K562 (cell line): Measurements from ENCODE around the gene FES. TPM values are rescaled to one million over a fixed set of nuclear protein-coding genes. Genes with fewer than 3 reads are reported as not detected.
A peak's percentile ranks its signal among the peaks of the same experiment; 100 is the strongest.

Experiments used
- ATAC-seq: fragments of 200-7000 bp; cut with Tn5 transposase; 3 replicates; pipeline ENCODE4 v1.9.1; 2020; ENCODE audit warnings: moderate library complexity
- BruUV-seq: library from RNA; stranded (reverse); fragments of 400-500 nt; replicated peaks from 2 replicates; lab custom pipeline; 2021; lab: Mats Ljungman, UMichigan
- CTCF ChIA-PET: fragments of 300-600 bp; formaldehyde crosslinking; extraction: SDS; loops from one replicate; lab custom pipeline; 2021; ENCODE audit warnings: low intra/inter-chr PET ratio; lab: Yijun Ruan, JAX
- POLR2A ChIA-PET: fragments of 300-600, 350-650 bp; sonication (Branson Sonifier 250); formaldehyde crosslinking; extraction: SDS; loops from one replicate; lab custom pipeline; 2021; ENCODE audit warnings: antibody characterized with exemption, inconsistent platforms; lab: Yijun Ruan, JAX
- DNase-seq, 4 experiments: peaks; one replicate each; pipeline versions ENCODE4 v3.0.0 to v3.0.0-alpha.2; 2011 to 2018; ENCODE audit warnings: low spot score in 3 of 4, mixed read lengths in 3 of 4; ENCODE audit errors: extremely low read depth in 1 of 4
- FAIRE-seq: peaks from 2 replicates; lab custom pipeline; 2011; peaks lifted over from hg19 to GRCh38; lab: Jason Lieb, UNC
- H2AFZ ChIP-seq: 2 replicates; pipeline ENCODE4 v1.6.0; 2011; ENCODE audit warnings: low read depth, low read length, control low read depth, inconsistent platforms
- H3K27ac ChIP-seq: fragments of 200-600 bp; 3 replicates; pipeline ENCODE4 v1.8.0; 2011; ENCODE audit warnings: low read depth, mild to moderate bottlenecking, control low read depth, inconsistent platforms, low read length, moderate library complexity, mixed read lengths; ENCODE audit errors: extremely low read depth
- H3K27me3 ChIP-seq, 2 experiments: fragments of 300-600 bp in 1 of 2; 2 replicates in 1 of 2; 3 replicates in 1 of 2; pipeline versions ENCODE4 v1.6.0 to v1.8.0; 2011; ENCODE audit warnings: inconsistent platforms in 2 of 2, low read length in 2 of 2, mild to moderate bottlenecking in 1 of 2, mixed read lengths in 1 of 2, moderate library complexity in 1 of 2; ENCODE audit not compliant: control insufficient read depth in 2 of 2, insufficient read depth in 2 of 2
- H3K36me3 ChIP-seq: fragments of 300-600 bp; 3 replicates; pipeline ENCODE4 v1.8.0; 2011; ENCODE audit warnings: mild to moderate bottlenecking, low read length, inconsistent platforms; ENCODE audit not compliant: control insufficient read depth, insufficient read depth
- H3K4me1 ChIP-seq, 2 experiments: fragments of 200-600 bp in 1 of 2; replicated peaks in 1 of 2; 2 replicates in 1 of 2; 3 replicates in 1 of 2; pipeline versions ENCODE4 v1.5.1 to v1.8.0; 2011; ENCODE audit warnings: inconsistent platforms in 2 of 2, low read length in 2 of 2, mild to moderate bottlenecking in 1 of 2, mixed read lengths in 1 of 2, moderate library complexity in 1 of 2; ENCODE audit not compliant: control insufficient read depth in 2 of 2, insufficient read depth in 2 of 2
- H3K4me2 ChIP-seq: 2 replicates; pipeline ENCODE4 v1.6.1; 2011; ENCODE audit warnings: low read length, control low read depth, inconsistent platforms, mixed read lengths; ENCODE audit not compliant: insufficient read depth
- H3K4me3 ChIP-seq: fragments of 200-600 bp; sonication (generic), shearing (Covaris generic); 2 replicates; pipeline ENCODE4 v1.5.1; 2016; ENCODE audit warnings: control low read depth, inconsistent platforms
- H3K79me2 ChIP-seq: fragments of 200-600 bp; 3 replicates; pipeline ENCODE4 v1.8.0; 2011; ENCODE audit warnings: low read length, inconsistent platforms; ENCODE audit not compliant: control insufficient read depth, insufficient read depth
- H3K9ac ChIP-seq, 2 experiments: 2 replicates each; pipeline versions ENCODE4 v1.6.0 to v1.6.1; 2011; ENCODE audit warnings: low read depth in 2 of 2, low read length in 2 of 2, control low read depth in 1 of 2, inconsistent platforms in 1 of 2, mild to moderate bottlenecking in 1 of 2, mixed read lengths in 1 of 2; ENCODE audit not compliant: insufficient read depth in 1 of 2
- H3K9me1 ChIP-seq: one replicate; pipeline ENCODE4 v1.6.0; 2011; ENCODE audit warnings: inconsistent platforms, mild to moderate bottlenecking, low read length, moderate library complexity; ENCODE audit not compliant: control insufficient read depth, insufficient read depth
- H3K9me3 ChIP-seq: replicated peaks from 2 replicates; pipeline ENCODE4 v1.5.1; 2011; ENCODE audit warnings: low read depth, low read length, inconsistent platforms; ENCODE audit not compliant: control insufficient read depth, insufficient read depth
- H4K20me1 ChIP-seq: replicated peaks from 2 replicates; pipeline ENCODE4 v1.6.1; 2011; ENCODE audit warnings: low read length, inconsistent platforms, mixed read lengths; ENCODE audit not compliant: control insufficient read depth, insufficient read depth
- KDM4B ChIP-seq, 2 experiments: fragments of 450-650 bp in 1 of 2; sonication (generic) in 1 of 2; IDR thresholded peaks; 2 replicates each; pipeline ENCODE4 v1.6.1; 2016 to 2017; ENCODE audit warnings: borderline replicate concordance in 2 of 2, antibody characterized with exemption in 1 of 2, low read depth in 1 of 2, mild to moderate bottlenecking in 1 of 2
- LARP7 ChIP-seq: fragments of 450-650 bp; IDR thresholded peaks from 2 replicates; pipeline ENCODE4 v1.6.1; 2016
- LCOR ChIP-seq: sonication (generic); formaldehyde crosslinking; IDR thresholded peaks from 2 replicates; pipeline ENCODE4 v1.8.0; 2022; ENCODE audit warnings: mild to moderate bottlenecking, missing genetic modification reagents
- NCOR1 ChIP-seq: fragments of 450-650 bp; IDR thresholded peaks from 2 replicates; pipeline ENCODE4 v1.6.1; 2016; ENCODE audit warnings: mild to moderate bottlenecking, moderate library complexity
- RREB1 ChIP-seq: fragments of 250-450 bp; sonication (Bioruptor Pico); IDR thresholded peaks from 2 replicates; pipeline ENCODE4 v1.4.0; 2020
- TAF7 ChIP-seq: fragments of 450-650 bp; IDR thresholded peaks from 2 replicates; pipeline ENCODE4 v1.6.1; 2016; ENCODE audit warnings: missing genetic modification characterization, missing compliant biosample characterization
- ZNF232 ChIP-seq: sonication (generic); formaldehyde crosslinking; IDR thresholded peaks from 2 replicates; pipeline ENCODE4 v1.8.0; 2022; ENCODE audit warnings: mild to moderate bottlenecking, missing genetic modification reagents
- ZNF780A ChIP-seq: fragments of 250-450 bp; sonication (Bioruptor Pico); IDR thresholded peaks from 2 replicates; pipeline ENCODE4 v1.5.0; 2021; ENCODE audit warnings: mild to moderate bottlenecking
- WGBS: fragments of 100-300 bp; shearing (Covaris generic); methylation state at CpG from one replicate; pipeline ENCODE4 v1.1.6; 2016; ENCODE audit warnings: low coverage, mixed read lengths; ENCODE audit not compliant: insufficient coverage; ENCODE audit errors: missing lambda C conversion rate; 5-methylcytosine and 5-hydroxymethylcytosine counted together
- in situ Hi-C: fragments of 300-500 bp; cut with MboI; formaldehyde crosslinking; loops from 4 replicates; pipeline ENCODE4 v1.15.0; 2018; ENCODE audit warnings: inconsistent platforms, mixed read lengths
- intact Hi-C: fragments of 100-400 bp; cut with micrococcal nuclease; formaldehyde crosslinking; loops from 2 replicates; pipeline ENCODE4 v1.14.2; 2022
- polyA plus RNA-seq, 8 experiments: library from polyadenylated mRNA; depleted of rRNA in 4 of 8; stranded (reverse) in 5 of 8; unstranded in 3 of 8; fragments of >200 nt; fragmentation: Nextera tagmentation in 2 of 8; fragmentation: Illumina TruSeq in 1 of 8; extraction: Ambion mirVana in 2 of 8; extraction: Trizol in 1 of 8; gene quantifications; 2 replicates each; pipeline versions ENCODE4 v1.2.1 to v1.2.3, GENCODE V29; 2011 to 2014; ENCODE audit warnings: inconsistent platforms in 1 of 8, missing spikeins in 1 of 8
- total RNA-seq, 7 experiments: library from RNA; depleted of rRNA in 6 of 7; stranded (reverse); fragments of >200 nt in 6 of 7; fragmentation: Illumina TruSeq in 2 of 7; extraction: Trizol in 2 of 7; gene quantifications; 2 replicates each; pipeline versions ENCODE4 v1.2.1 to v1.2.3, GENCODE V29; 2011 to 2021; ENCODE audit warnings: low replicate concordance in 1 of 7

The FES gene
- total and polyA plus RNA-seq, 9 of the 15 experiments (the other 6 are each of a cell fraction or from before 2014, with no cell fraction given): 0.38 to 2.6 (median 0.82) TPM

DNA sequence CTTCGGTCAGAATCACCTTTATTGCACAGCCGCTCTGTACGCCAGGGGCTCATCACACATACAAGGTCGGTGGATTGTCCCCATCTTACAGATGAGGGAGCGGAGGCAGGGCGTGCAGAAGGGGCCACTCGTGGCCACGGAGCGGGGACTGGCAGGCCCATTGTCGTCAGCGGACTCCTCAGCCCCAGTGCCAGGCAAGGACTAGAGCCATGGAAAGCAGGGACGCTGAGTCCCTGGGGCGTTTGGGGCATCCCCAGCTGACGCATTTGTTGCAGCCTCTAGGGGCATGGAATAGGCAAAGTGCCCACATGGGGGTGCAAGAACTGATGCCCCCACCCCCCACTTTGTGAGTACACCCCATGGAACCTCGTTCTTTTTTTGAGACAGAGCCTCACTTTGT lies 45.8 kb upstream of the FES start:
- Histone ChIP-seq H3K9me1 (no peaks in the 10 kb centered on the region), H3K4me3 (no peak overlapping the region), H4K20me1 (no peaks in the 10 kb centered on the region), H3K36me3 (no peaks in the 10 kb centered on the region), H3K9me3 (no peaks in the 10 kb centered on the region), H3K9ac (peak overlapping the region in 1 of 2 experiments; percentile 67; a peak in 2 of 4 replicates), H3K27me3 (no peaks in the 10 kb centered on the region), H3K4me1 (peaks cover 63 to 69% of the 10 kb centered on the region in 2 experiments), H3K4me2 (no peak overlapping the region), H2AFZ (0 out of 2 replicates have a peak overlapping the region, but pooled peaks have one; percentile 22), H3K27ac (no peak overlapping the region), H3K79me2 (no peaks in the 10 kb centered on the region)
- intact Hi-C loops (no loop called here), in situ Hi-C loops (no loop called here)
- BruUV-seq: no TSS peak
- no peak for ATAC-seq
- DNase-seq: no peak
- CTCF ChIA-PET: no interaction called here
- POLR2A ChIA-PET: interaction anchor here (0.6 kb wide), 1 partner anchor 11 kb away, joined by 4 read pairs; no protein-coding TSS in a partner anchor
- no peak for TF ChIP-seq ZNF232 (CRISPR knock-in tag)
- TF ChIP-seq TAF7 (tag): no peak
- TF ChIP-seq KDM4B (IDR thresholded peaks at IDR 0.05; ENCODE audit: borderline replicate concordance in 2 of 2, low read depth in 1 of 2): no peak
- no peak for TF ChIP-seq LARP7
- no peak for TF ChIP-seq RREB1
- TF ChIP-seq NCOR1: no peak
- TF ChIP-seq LCOR (CRISPR knock-in tag): no peak
- no peak for TF ChIP-seq ZNF780A (CRISPR knock-in tag)
- FAIRE-seq: no peak
- WGBS: 86% methylated on average over 13 of the region's 15 CpGs
